Umbilical cord (tissue), 2 donors: Measurements from ENCODE around the gene SRGAP1. TPM values are rescaled to one million over a fixed set of nuclear protein-coding genes. Genes with fewer than 3 reads are reported as not detected.

ENCODE experiments used
- DNase-seq: peaks from one replicate; pipeline ENCODE4 v3.0.0-alpha.2; 2015; ENCODE audit warnings: low spot score
- total RNA-seq: library from RNA; depleted of rRNA; stranded (reverse); fragments of >200 nt; gene quantifications from one replicate; pipeline ENCODE4 v1.2.3, GENCODE V29; 2014; ENCODE audit warnings: low replicate concordance; ENCODE audit not compliant: insufficient read depth

The SRGAP1 gene
- total RNA-seq, 1 donor from 2014 or later = 6.7 TPM

GRCh38 chr12:64083285-64084210, 239.0 kb downstream of the SRGAP1 start:
- peak; percentile 95 for DNase-seq

GRCh38 chr12:64085154-64085553, 240.7 kb downstream of the SRGAP1 start:
- no peak for DNase-seq

- DNase-seq = no peak
These were observed 241.5 kb downstream of the SRGAP1 start for GRCh38 chr12:64085996-64086395.

- no peak for DNase-seq
These were observed 242.4 kb downstream of the SRGAP1 start for GRCh38 chr12:64086946-64087345.

GRCh38 chr12:64087761-64088160, 243.3 kb downstream of the SRGAP1 start:
- DNase-seq = no peak

GRCh38 chr12:64088431-64089349, 244.2 kb downstream of the SRGAP1 start:
- peak; percentile 73 for DNase-seq

GRCh38 chr12:64090047-64090446, 245.5 kb downstream of the SRGAP1 start:
- DNase-seq = no peak

GRCh38 chr12:64091186-64091585, 246.7 kb downstream of the SRGAP1 start:
- DNase-seq = no peak

GRCh38 chr12:64092507-64093196, 248.2 kb downstream of the SRGAP1 start:
- DNase-seq = no peak

- no peak for DNase-seq
These were observed 249.2 kb downstream of the SRGAP1 start for GRCh38 chr12:64093689-64094088.

- DNase-seq = no peak
These were observed 253.0 kb downstream of the SRGAP1 start for GRCh38 chr12:64097366-64098105.

GRCh38 chr12:64098709-64099354, 254.3 kb downstream of the SRGAP1 start:
- no peak for DNase-seq

GRCh38 chr12:64099397-64099796, 254.9 kb downstream of the SRGAP1 start:
- no peak for DNase-seq

- DNase-seq = no peak
These were observed 257.8 kb downstream of the SRGAP1 start for GRCh38 chr12:64102339-64102738.

GRCh38 chr12:64103825-64104740, 259.6 kb downstream of the SRGAP1 start:
- peak; percentile 42 for DNase-seq

GRCh38 chr12:64105026-64105425, 260.5 kb downstream of the SRGAP1 start:
- DNase-seq = no peak

GRCh38 chr12:64107776-64108175, 263.3 kb downstream of the SRGAP1 start:
- no peak for DNase-seq

- DNase-seq = no peak
These were observed 265.2 kb downstream of the SRGAP1 start for GRCh38 chr12:64109706-64110105.

- no peak for DNase-seq
These were observed 266.4 kb downstream of the SRGAP1 start for GRCh38 chr12:64110864-64111263.
